OCI-LY7 (cell line): ENCODE results near the gene IL4. TPM values are rescaled to one million over a fixed set of nuclear protein-coding genes. Genes with fewer than 3 reads are reported as not detected.

ENCODE experiments used
- Bru-seq: library from RNA; stranded (reverse); fragments of 400-500 nt; gene quantifications from one replicate; lab custom pipeline; 2021; lab: Mats Ljungman, UMichigan
- BruChase-seq, 2 experiments: library from RNA; stranded (reverse); fragments of 400-500 nt; gene quantifications; one replicate each; lab custom pipeline; 2021; lab: Mats Ljungman, UMichigan
- BruUV-seq: library from RNA; stranded (reverse); fragments of 400-500 nt; replicated peaks from 2 replicates; lab custom pipeline; 2021; lab: Mats Ljungman, UMichigan
- CTCF ChIA-PET: fragments of 300-600 bp; sonication (Branson Sonifier 250); formaldehyde crosslinking; loops from one replicate; lab custom pipeline; 2022; ENCODE audit warnings: antibody characterized with exemption; ENCODE audit not compliant: unreplicated experiment; lab: Charles Lee
- POLR2A ChIA-PET: fragments of 300-600 bp; sonication (Branson Sonifier 250); formaldehyde crosslinking; loops from one replicate; lab custom pipeline; 2022; ENCODE audit warnings: antibody characterized with exemption; lab: Charles Lee
- DNase-seq: peaks from one replicate; pipeline ENCODE4 v3.0.0-alpha.2; 2015; ENCODE audit warnings: low spot score
- H2AFZ ChIP-seq: fragments of 200-600 bp; sonication (generic), shearing (Covaris generic); 2 replicates; pipeline ENCODE4 v1.6.1; 2014; ENCODE audit warnings: mild to moderate bottlenecking, antibody characterized with exemption, low read length, moderate library complexity
- H3K27ac ChIP-seq: fragments of 200-600 bp; sonication (generic); 2 replicates; pipeline ENCODE4 v1.5.1; 2014; ENCODE audit warnings: mixed run types, low read depth, mild to moderate bottlenecking, moderate library complexity, low read length, inconsistent platforms; ENCODE audit not compliant: poor library complexity, severe bottlenecking
- H3K36me3 ChIP-seq: fragments of 200-600 bp; sonication (generic); 2 replicates; pipeline ENCODE4 v1.6.1; 2014; ENCODE audit warnings: mild to moderate bottlenecking, antibody characterized with exemption, low read length, moderate library complexity, mixed read lengths; ENCODE audit not compliant: insufficient read depth
- H3K4me1 ChIP-seq: fragments of 200-600 bp; sonication (generic); 2 replicates; pipeline ENCODE4 v1.5.1; 2014; ENCODE audit warnings: mild to moderate bottlenecking, low read length; ENCODE audit not compliant: insufficient read depth, poor library complexity, severe bottlenecking
- H3K4me2 ChIP-seq: fragments of 200-600 bp; sonication (generic); 2 replicates; pipeline ENCODE4 v1.6.1; 2014; ENCODE audit warnings: mild to moderate bottlenecking, low read length
- H3K4me3 ChIP-seq: fragments of 200-600 bp; sonication (generic); 2 replicates; pipeline ENCODE4 v1.5.1; 2014; ENCODE audit warnings: mild to moderate bottlenecking, low read depth, low read length; ENCODE audit not compliant: poor library complexity, severe bottlenecking
- H3K79me2 ChIP-seq: fragments of 200-600 bp; sonication (generic); 2 replicates; pipeline ENCODE4 v1.6.1; 2016; ENCODE audit warnings: low read depth, mild to moderate bottlenecking, low read length, moderate library complexity, mixed read lengths; ENCODE audit not compliant: insufficient read depth
- H3K9me2 ChIP-seq: fragments of 200-600 bp; sonication (generic); 2 replicates; pipeline ENCODE4 v1.6.1; 2016; ENCODE audit warnings: mild to moderate bottlenecking, low read length, mixed read lengths; ENCODE audit not compliant: insufficient read depth
- H3K9me3 ChIP-seq: fragments of 200-600 bp; sonication (generic); 2 replicates; pipeline ENCODE4 v1.6.1; 2014; ENCODE audit warnings: mild to moderate bottlenecking, mixed run types, low read length, mixed read lengths
- H4K20me1 ChIP-seq: fragments of 200-600 bp; sonication (generic); 2 replicates; pipeline ENCODE4 v1.6.1; 2014; ENCODE audit warnings: mild to moderate bottlenecking, antibody characterized with exemption, low read length, moderate library complexity, mixed read lengths; ENCODE audit not compliant: insufficient read depth
- CTCF ChIP-seq: fragments of 200-600 bp; sonication (generic); conservative IDR thresholded peaks from 2 replicates; pipeline ENCODE4 v1.5.1; 2014; ENCODE audit warnings: mild to moderate bottlenecking, antibody characterized with exemption, low read length, moderate library complexity, mixed read lengths
- EZH2phosphoT487 ChIP-seq: fragments of 200-600 bp; sonication (generic); IDR thresholded peaks from 2 replicates; pipeline ENCODE4 v1.6.1; 2018; ENCODE audit warnings: low read depth, borderline replicate concordance, mild to moderate bottlenecking, mixed run types, antibody characterized with exemption, low read length, moderate library complexity, mixed read lengths
- intact Hi-C: fragments of 100-400 bp; cut with micrococcal nuclease; formaldehyde crosslinking; loops from one replicate; pipeline ENCODE4 v1.10.0; 2022; ENCODE audit not compliant: unreplicated experiment
- long read RNA-seq: library from polyadenylated mRNA; stranded (forward); transcript quantifications from one replicate; pipeline ENCODE4 v2.0.0, GENCODE V29; 2022
- total RNA-seq, 2 experiments: library from RNA; depleted of rRNA in 1 of 2; stranded (reverse); fragments of >200 nt in 1 of 2; shearing (Covaris generic) in 1 of 2; gene quantifications; 2 replicates each; pipeline ENCODE4 v1.2.3, GENCODE V29; 2014 to 2022

Gene IL4
- total RNA-seq (2014; rRNA removed; shearing (Covaris generic)) = not detected in 2 replicates
- not detected in 2 replicates for total RNA-seq (2022)
- Bru-seq, nascent RNA = not detected
- BruChase-seq, experiment 1, labeled RNA remaining after a 6-hour chase = not detected
- BruChase-seq, experiment 2, labeled RNA remaining after a 2-hour chase = not detected
- long read RNA-seq = 0 reads

GRCh38 chr5:132673939-132674630 is at the start of gene IL4:
Gene IL4, plus strand, starts transcription at chr5:132673989. Its CDS starts 62 bp downstream, at chr5:132674051.
- Histone ChIP-seq H3K27ac (no peak within 1 kb of the TSS), H3K4me3 (no peak within 1 kb of the TSS), H2AFZ (no peak within 1 kb of the TSS), H3K9me2 (no peaks in the 10 kb centered on the region), H3K79me2 (no peaks in the 10 kb centered on the region), H4K20me1 (no peaks in the 10 kb centered on the region), H3K9me3 (no peaks in the 10 kb centered on the region), H3K4me2 (no peak within 1 kb of the TSS), H3K36me3 (no peaks in the 10 kb centered on the region), H3K4me1 (no peaks in the 10 kb centered on the region)
- POLR2A ChIA-PET = interaction anchor here (0.5 to 1.8 kb wide), 2 partner anchors 22 to 247 kb away, joined by 4 to 5 read pairs; no protein-coding TSS in a partner anchor
- intact Hi-C loops = no loop called here
- BruUV-seq = no TSS peak
- DNase-seq = no peak
- CTCF ChIA-PET = no interaction called here
- no peak for TF ChIP-seq CTCF
- TF ChIP-seq EZH2phosphoT487 = no peak

GRCh38 chr5:132627470-132627869 is 46.3 kb upstream of the IL4 start:
- H3K4me2 ChIP-seq = no peak overlapping the region
- TF ChIP-seq EZH2phosphoT487 (no peak), CTCF (no peak)
- no peaks in the 10 kb centered on the region for H3K9me2 ChIP-seq
- no peaks in the 10 kb centered on the region for H3K9me3 ChIP-seq
- no peak overlapping the region for H3K27ac ChIP-seq
- no peaks in the 10 kb centered on the region for H3K4me1 ChIP-seq
- CTCF ChIA-PET = no interaction called here
- DNase-seq = no peak
- no TSS peak for BruUV-seq
- POLR2A ChIA-PET = no interaction called here
- H4K20me1 ChIP-seq = no peaks in the 10 kb centered on the region
- H3K79me2 ChIP-seq = no peaks in the 10 kb centered on the region
- H2AFZ ChIP-seq = no peak overlapping the region
- peaks cover 60% of the 10 kb centered on the region for H3K36me3 ChIP-seq
- H3K4me3 ChIP-seq = no peak overlapping the region
- intact Hi-C loops = no loop called here

- no peak overlapping the region for H3K4me2 ChIP-seq
- ChIA-PET CTCF (no interaction called here), POLR2A (no interaction called here)
- no peak for DNase-seq
- H3K9me2 ChIP-seq = no peaks in the 10 kb centered on the region
- no peak overlapping the region for H2AFZ ChIP-seq
- H3K4me3 ChIP-seq = no peak overlapping the region
- TF ChIP-seq CTCF = no peak
- no peak for TF ChIP-seq EZH2phosphoT487
- intact Hi-C loops = no loop called here
- no peaks in the 10 kb centered on the region for H3K79me2 ChIP-seq
- no TSS peak for BruUV-seq
- no peaks in the 10 kb centered on the region for H3K4me1 ChIP-seq
- peaks cover 58% of the 10 kb centered on the region for H3K36me3 ChIP-seq
- no peaks in the 10 kb centered on the region for H4K20me1 ChIP-seq
- H3K27ac ChIP-seq = no peak overlapping the region
- H3K9me3 ChIP-seq = no peaks in the 10 kb centered on the region
These were observed 45.0 kb upstream of the IL4 start for GRCh38 chr5:132628814-132629213.
